Measurements from ENCODE around the gene TTL.
"Not testable (repeated sequence)": the region's sequence is repeated elsewhere in the genome, so short reads cannot be mapped to it uniquely, and the experiment has no call there.

The TTL gene

DNA sequence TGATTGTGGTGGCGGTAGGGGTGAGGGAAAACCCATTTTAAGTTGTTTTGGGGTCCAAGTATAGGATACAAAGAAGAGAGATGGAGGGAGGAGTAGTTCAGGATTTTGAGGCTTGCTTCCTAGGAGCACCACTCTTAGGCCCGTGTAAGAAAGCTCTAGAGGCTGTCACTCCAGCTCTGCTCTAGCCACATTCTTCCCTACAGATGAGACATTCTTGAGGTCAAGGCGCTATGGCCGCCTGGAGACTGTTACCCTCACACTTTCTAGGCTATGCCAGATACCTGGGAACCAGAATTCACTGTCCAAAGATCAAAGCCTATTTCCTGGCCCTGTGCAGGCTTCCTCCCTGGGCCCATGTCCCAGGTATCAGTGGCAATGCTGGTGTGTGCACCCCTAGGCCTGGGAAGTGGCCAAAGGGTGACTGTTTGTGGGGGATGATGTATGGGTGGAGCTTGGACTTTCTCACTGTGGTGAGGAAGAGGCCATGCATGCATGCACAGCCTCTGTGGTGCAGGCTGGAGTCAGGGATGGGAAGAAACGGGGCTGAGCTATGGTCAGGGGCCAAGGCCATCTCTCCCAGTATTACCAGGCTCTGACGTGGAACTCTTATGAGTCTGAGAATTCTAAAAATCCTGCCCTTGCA lies 7.0 kb upstream of the TTL start:
- DNase-seq (ENCODE audit: low read depth, low spot score), result no peak

GRCh38 chr2:112476434-112476833 lies 5.5 kb upstream of the TTL start:
- DNase-seq (ENCODE audit: low read depth, low spot score), result no peak

GRCh38 chr2:112480530-112481049 lies 1.4 kb upstream of the TTL start:
- no peak for DNase-seq (ENCODE audit: low read depth, low spot score)

DNA sequence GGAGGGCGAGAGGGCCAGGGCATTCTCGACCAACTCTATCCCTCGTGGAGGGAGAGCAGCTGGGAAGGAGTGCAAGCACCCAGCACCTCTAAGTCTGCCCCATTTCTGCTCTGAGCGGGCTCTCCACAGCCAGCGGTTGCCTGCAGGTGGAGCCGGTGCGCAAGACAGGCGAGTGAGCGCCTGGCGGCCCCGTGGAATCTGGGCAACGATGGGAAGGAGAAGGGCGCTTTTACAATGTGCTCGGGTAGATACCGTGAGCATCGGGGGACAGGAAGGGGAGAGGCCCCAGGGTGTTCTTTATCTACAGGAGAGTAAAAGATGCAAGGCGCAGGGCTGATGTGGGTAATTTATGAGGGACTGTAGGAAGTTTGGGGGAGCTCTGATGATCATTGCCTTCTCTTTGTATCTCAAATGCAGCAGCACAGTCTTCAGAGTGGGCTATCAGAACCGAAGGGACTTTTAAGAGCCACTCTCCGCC lies 867 bp upstream of the TTL start:
- DNase-seq (ENCODE audit: low read depth, low spot score), result peak; percentile 64

GRCh38 chr2:112482309-112483041 lies 519 bp downstream of the TTL start:
- DNase-seq (ENCODE audit: low read depth, low spot score), result no peak

DNA sequence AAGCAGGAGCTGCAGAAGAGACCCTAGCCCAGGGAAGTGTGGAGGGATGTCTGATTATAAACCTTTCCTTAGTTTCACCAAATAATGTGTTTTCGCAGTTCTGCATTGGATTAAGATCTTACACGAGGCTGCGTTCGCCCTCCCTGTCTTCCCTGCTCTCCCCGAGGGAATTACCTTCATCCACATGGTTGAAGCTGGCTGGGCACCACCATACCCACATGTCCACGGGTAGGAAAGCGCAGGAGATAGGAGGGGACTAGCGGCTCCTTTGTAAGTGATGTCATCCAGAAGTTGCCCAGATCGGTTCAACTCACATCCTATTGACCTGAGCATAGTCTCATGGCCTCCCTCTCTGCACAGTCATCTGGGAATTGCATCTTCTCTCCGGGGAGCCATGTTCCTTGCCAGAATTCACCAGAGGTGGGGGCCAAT lies 1.1 kb downstream of the TTL start:
- DNase-seq (ENCODE audit: low read depth, low spot score), result no peak

- no peak for DNase-seq (ENCODE audit: low read depth, low spot score)
Measured at GRCh38 chr2:112483831-112484230, 1.9 kb downstream of the TTL start.

DNA sequence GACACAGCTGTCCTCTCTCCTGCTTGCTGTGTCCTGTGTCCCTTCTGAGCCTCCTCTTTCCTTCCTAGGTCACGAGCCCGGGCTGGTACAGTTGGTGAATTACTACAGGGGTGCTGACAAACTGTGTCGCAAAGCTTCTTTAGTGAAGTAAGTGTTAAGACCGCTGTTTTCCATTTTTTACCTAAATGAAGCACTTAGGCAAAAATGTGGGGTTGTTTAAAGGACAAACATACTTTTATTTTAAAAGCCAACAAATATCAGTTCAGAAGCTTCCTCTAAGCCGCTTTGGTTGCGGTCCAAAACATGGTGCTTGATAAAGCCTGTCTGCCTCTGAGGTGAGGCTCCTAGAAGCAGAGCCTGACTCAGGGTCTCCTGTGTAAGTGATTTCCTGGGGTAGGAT lies 3.9 kb downstream of the TTL start:
- DNase-seq (ENCODE audit: low read depth, low spot score), result no peak

DNA sequence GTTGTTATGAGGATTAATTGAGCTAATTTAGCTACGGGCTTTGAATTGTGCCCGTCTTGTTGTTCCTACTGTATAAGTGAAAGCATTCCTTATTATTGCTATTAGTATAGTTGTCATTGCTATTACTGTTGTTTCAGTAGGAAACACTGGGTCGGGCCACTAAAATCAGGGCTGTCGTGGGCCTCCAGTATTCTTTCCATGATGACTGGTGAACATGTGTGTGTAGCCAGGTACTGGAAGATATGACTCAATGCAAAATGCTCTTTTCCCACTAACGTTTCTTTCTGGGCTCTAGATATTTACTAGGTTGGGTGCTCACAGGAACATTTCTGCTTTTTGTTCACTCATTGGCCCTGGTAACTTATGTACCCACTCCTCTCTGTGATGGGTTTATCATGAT lies 4.9 kb downstream of the TTL start:
- no peak for DNase-seq (ENCODE audit: low read depth, low spot score)

DNA sequence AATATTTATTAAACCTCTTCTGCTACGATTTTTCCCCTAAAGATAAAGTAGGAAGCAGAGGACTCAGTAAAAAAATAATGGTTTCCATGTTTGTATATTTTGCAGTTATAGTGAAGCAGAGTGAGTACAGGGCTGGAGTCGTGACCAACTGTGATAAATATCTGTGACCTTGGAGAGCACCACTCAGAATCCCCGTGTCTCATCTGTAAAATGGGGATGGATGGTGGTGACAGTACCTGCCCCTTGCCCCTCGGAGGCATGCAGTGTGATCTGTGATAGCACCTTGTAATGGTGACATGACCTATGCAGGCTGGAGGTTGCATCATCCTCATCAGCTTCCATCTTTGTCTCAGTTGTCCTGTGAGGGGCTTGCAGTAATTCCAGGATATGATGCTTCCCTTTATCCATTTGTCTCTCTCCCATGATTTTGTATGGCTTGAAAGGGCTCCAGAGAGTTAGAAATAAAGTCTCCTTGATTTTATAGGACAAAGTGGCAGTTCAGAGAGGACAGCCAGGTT lies 5.5 kb downstream of the TTL start:
- DNase-seq (ENCODE audit: low read depth, low spot score), result no peak

DNA sequence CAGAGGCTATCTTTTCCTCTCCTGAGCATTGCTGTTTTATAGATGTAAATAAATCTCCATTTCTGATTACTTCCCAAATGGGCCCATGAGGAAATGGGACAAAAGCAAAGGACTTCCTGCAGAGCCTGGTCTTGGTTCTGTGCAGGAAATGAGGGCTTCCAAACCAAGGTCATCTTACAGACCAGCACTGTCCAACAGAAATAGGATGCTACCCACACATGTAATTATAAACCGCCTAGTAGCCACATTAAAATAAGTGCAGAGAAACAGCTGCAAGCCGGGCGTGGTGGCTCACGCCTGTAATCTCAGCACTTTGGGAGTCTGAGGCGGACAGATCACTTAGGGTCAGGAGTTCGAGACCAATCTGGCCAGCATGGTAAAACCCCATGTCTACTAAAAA lies 6.2 kb downstream of the TTL start:
- DNase-seq (ENCODE audit: low read depth, low spot score), result no peak

DNA sequence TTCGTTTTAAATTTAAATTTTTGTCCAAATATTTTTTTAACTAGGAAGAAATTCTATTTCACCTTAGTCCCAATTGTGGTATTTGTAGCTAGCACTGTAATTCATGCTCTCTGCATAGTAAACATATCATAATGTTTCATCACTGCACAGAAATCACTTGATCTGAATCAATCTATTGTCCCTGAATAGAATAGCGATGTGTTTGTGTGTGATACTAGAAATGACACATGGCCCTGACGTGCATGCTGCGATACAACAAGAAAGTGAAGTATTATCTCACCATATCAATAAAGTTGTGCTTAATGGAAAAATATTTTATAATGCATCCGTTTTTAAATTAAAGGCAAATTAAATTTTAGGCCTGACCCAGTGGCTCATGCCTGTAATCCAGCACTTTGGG lies 10.0 kb downstream of the TTL start:
- DNase-seq (ENCODE audit: low read depth, low spot score), result no peak

GRCh38 chr2:112493048-112493447 lies 11.1 kb downstream of the TTL start:
- no peak for DNase-seq (ENCODE audit: low read depth, low spot score)

GRCh38 chr2:112493858-112494648 lies 12.1 kb downstream of the TTL start:
- DNase-seq (ENCODE audit: low read depth, low spot score), result no peak

GRCh38 chr2:112494828-112495227 lies 12.9 kb downstream of the TTL start:
- DNase-seq (ENCODE audit: low read depth, low spot score), result no peak

GRCh38 chr2:112495878-112496277 lies 13.9 kb downstream of the TTL start:
- not testable (repeated sequence) for DNase-seq (ENCODE audit: low read depth, low spot score)

DNA sequence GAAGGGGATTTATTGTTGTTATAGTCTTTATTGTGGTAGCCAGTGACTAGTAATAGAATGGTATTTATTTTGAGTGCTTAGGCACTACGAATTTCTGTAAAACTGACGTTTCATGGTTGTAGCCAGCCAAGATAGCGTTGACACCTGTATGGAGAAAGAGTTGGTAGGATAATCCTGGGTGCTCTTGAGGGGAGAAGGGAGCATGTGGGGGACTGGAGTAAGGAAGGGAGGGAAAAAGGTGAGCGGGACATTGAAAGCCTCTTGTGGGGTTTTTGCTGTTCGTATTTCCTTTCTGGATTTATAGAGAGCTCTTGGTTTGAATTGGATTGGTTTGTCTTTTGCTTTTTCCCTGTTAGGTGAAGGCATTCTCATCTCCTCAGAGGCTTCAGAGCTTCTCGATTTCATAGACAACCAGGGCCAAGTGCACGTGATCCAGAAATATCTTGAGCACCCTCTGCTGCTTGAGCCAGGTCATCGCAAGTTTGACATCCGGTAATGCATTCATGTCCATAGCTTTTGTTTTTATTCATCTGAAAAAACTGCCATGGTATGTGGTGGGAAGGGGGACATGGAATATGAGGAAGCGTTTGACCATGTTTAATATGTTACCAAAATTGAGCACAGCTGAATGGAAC lies 19.0 kb downstream of the TTL start:
- not testable (repeated sequence) for DNase-seq (ENCODE audit: low read depth, low spot score)

- DNase-seq (ENCODE audit: low read depth, low spot score), result not testable (repeated sequence)
Measured at GRCh38 chr2:112509239-112509998, 27.5 kb downstream of the TTL start.

DNA sequence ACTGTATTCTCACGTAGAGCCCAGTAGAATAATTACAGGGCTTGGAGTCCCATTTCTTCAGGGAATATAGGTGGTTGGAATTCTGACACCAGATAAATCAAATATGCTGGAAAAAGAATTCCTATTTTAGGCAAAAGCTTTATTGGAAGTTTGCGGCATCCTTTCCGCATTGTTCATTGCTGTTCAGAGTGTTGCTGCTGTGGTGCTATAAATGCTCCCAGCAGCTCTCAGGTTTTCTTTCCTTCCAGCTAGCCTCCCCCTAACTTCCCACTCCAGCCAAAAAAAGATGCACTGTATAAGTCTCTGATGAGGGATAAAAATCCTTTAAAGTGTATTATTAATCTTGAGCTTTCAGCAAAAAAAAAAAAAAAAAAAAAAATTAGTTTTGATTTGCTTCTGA lies 34.8 kb downstream of the TTL start:
- DNase-seq (ENCODE audit: low read depth, low spot score), result no peak

DNA sequence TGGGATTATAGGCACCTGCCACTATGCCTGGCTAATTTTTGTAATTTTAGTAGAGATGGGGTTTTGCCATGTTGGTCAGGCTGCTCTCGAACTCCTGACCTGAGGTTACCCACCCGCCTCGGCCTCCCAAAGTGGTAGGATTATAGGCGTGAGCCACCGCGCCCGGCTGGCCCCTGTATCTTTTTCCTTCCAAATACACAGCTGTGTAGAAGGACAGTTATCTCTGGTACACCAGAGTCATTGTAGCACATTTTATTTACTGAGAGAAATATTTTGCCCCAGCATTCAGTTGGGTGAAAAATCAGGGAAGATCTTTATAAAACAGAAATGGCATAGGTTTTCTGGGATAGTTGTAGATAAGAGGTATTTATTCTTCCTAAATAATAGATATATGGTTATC lies 36.9 kb downstream of the TTL start:
- DNase-seq (ENCODE audit: low read depth, low spot score), result no peak

- DNase-seq (ENCODE audit: low read depth, low spot score), result no peak
Measured at GRCh38 chr2:112519506-112519905, 37.5 kb downstream of the TTL start.
